HepG2 (cell line): ENCODE data around the gene PNPLA3. TPM values are rescaled to one million over a fixed set of nuclear protein-coding genes. Genes with fewer than 3 reads are reported as not detected.

ENCODE experiments used
- AFF4 ChIP-seq: sonication (generic); formaldehyde crosslinking; IDR thresholded peaks from 2 replicates; pipeline ENCODE4 v1.4.0; 2020; ENCODE audit warnings: missing genetic modification reagents
- AKAP8 ChIP-seq: sonication (generic); formaldehyde crosslinking; IDR thresholded peaks from 2 replicates; pipeline ENCODE4 v1.5.1; 2020; ENCODE audit warnings: mild to moderate bottlenecking, missing genetic modification reagents
- ARNT2 ChIP-seq: sonication (generic); formaldehyde crosslinking; IDR thresholded peaks from 2 replicates; pipeline ENCODE4 v1.8.0; 2022; ENCODE audit warnings: mild to moderate bottlenecking, low read depth, missing genetic modification reagents, moderate library complexity
- CEBPG ChIP-seq: IDR thresholded peaks from 2 replicates; pipeline ENCODE4 v1.6.1; 2016
- GRHL1 ChIP-seq: sonication (generic); formaldehyde crosslinking; conservative IDR thresholded peaks from 2 replicates; pipeline ENCODE4 v1.8.0; 2022; ENCODE audit warnings: missing genetic modification reagents
- HIVEP1 ChIP-seq: sonication (generic); formaldehyde crosslinking; IDR thresholded peaks from 2 replicates; pipeline ENCODE4 v1.4.0; 2020; ENCODE audit warnings: mild to moderate bottlenecking, missing genetic modification reagents
- HNRNPLL ChIP-seq: fragments of 200-400 bp; formaldehyde crosslinking; IDR thresholded peaks from 2 replicates; pipeline ENCODE4 v1.6.1; 2017; ENCODE audit warnings: mild to moderate bottlenecking, low read depth, low read length; ENCODE audit not compliant: poor library complexity, severe bottlenecking
- NFE2L2 ChIP-seq: fragments of 150-350 bp; IDR thresholded peaks from 2 replicates; pipeline ENCODE4 v1.6.1; 2014; ENCODE audit warnings: low read length
- NR2F1 ChIP-seq, 2 experiments: fragments of 450-650 bp in 1 of 2; formaldehyde crosslinking in 1 of 2; IDR thresholded peaks; 2 replicates each; pipeline versions ENCODE4 v1.5.0 to v1.6.1; 2016 to 2020; ENCODE audit warnings: mild to moderate bottlenecking in 1 of 2, missing compliant biosample characterization in 1 of 2, missing genetic modification reagents in 1 of 2, moderate library complexity in 1 of 2
- POLR2G ChIP-seq: fragments of 200-400 bp; formaldehyde crosslinking; IDR thresholded peaks from 2 replicates; pipeline ENCODE4 v1.6.1; 2018; ENCODE audit warnings: mild to moderate bottlenecking, low read depth, low read length, moderate library complexity
- ZNF367 ChIP-seq: sonication (generic); formaldehyde crosslinking; IDR thresholded peaks from 2 replicates; pipeline ENCODE4 v1.4.0; 2020; ENCODE audit warnings: missing genetic modification reagents, borderline replicate concordance
- ZNF431 ChIP-seq: sonication (generic); formaldehyde crosslinking; IDR thresholded peaks from 2 replicates; pipeline ENCODE4 v1.9.0; 2022; ENCODE audit warnings: missing genetic modification reagents, low read depth, mild to moderate bottlenecking, borderline replicate concordance
- ZNF615 ChIP-seq: sonication (generic); formaldehyde crosslinking; IDR thresholded peaks from 2 replicates; pipeline ENCODE4 v1.5.0; 2020; ENCODE audit warnings: mild to moderate bottlenecking, missing genetic modification reagents, borderline replicate concordance
- ZNF749 ChIP-seq: sonication (generic); formaldehyde crosslinking; IDR thresholded peaks from 2 replicates; pipeline ENCODE4 v1.8.0; 2022; ENCODE audit warnings: mild to moderate bottlenecking, missing genetic modification reagents, moderate library complexity, borderline replicate concordance
- polyA plus RNA-seq, 8 experiments: library from polyadenylated mRNA; depleted of rRNA in 3 of 8; stranded (reverse) in 7 of 8; unstranded in 1 of 8; fragments of >200 nt; fragmentation: Illumina TruSeq in 4 of 8; extraction: Trizol in 4 of 8; gene quantifications; 2 replicates each; pipeline versions ENCODE4 v1.2.1 to v1.2.3, GENCODE V29; 2011 to 2016; ENCODE audit warnings: low read depth in 4 of 8, missing spikeins in 1 of 8, mixed read lengths in 1 of 8; ENCODE audit not compliant: insufficient read depth in 1 of 8
- total RNA-seq, 5 experiments: library from RNA; depleted of rRNA; stranded (reverse); fragments of >200 nt; fragmentation: Illumina TruSeq; extraction: Trizol; gene quantifications; 2 replicates each; pipeline ENCODE4 v1.2.3, GENCODE V29; 2016; ENCODE audit warnings: low read depth in 1 of 5
- TF ChIP-seq, protein P1 (sequence below): IDR thresholded peaks from 2 replicates; pipeline ENCODE4 v1.6.1; 2016
- TF ChIP-seq, protein P2 (sequence below): sonication (generic); formaldehyde crosslinking; IDR thresholded peaks from 2 replicates; pipeline ENCODE4 v1.5.1; 2020; ENCODE audit warnings: missing genetic modification reagents, mild to moderate bottlenecking, borderline replicate concordance
- TF ChIP-seq, protein P3 (sequence below): sonication (generic); formaldehyde crosslinking; IDR thresholded peaks from 2 replicates; pipeline ENCODE4 v1.5.0; 2020; ENCODE audit warnings: mild to moderate bottlenecking, missing genetic modification reagents

The PNPLA3 gene
- total and polyA plus RNA-seq, 2 of the 13 experiments (the other 11 are each of a cell fraction or from before 2014, with no cell fraction given) = 16.9 to 19.8 TPM

- no peak for TF ChIP-seq ZNF431 (CRISPR knock-in tag)
- peak; percentile 88 for TF ChIP-seq POLR2G
- TF ChIP-seq ZNF367 (CRISPR knock-in tag) = no peak
- peak; percentile 18 to 51; a peak in 1 of 4 replicates for TF ChIP-seq NR2F1 (CRISPR knock-in tag; IDR thresholded peaks at IDR 0.05)
- TF ChIP-seq, protein P1, sequence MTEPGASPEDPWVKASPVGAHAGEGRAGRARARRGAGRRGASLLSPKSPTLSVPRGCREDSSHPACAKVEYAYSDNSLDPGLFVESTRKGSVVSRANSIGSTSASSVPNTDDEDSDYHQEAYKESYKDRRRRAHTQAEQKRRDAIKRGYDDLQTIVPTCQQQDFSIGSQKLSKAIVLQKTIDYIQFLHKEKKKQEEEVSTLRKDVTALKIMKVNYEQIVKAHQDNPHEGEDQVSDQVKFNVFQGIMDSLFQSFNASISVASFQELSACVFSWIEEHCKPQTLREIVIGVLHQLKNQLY (CRISPR knock-in tag) = peak; percentile 95
- no peak for TF ChIP-seq NFE2L2
- TF ChIP-seq, protein P2, sequence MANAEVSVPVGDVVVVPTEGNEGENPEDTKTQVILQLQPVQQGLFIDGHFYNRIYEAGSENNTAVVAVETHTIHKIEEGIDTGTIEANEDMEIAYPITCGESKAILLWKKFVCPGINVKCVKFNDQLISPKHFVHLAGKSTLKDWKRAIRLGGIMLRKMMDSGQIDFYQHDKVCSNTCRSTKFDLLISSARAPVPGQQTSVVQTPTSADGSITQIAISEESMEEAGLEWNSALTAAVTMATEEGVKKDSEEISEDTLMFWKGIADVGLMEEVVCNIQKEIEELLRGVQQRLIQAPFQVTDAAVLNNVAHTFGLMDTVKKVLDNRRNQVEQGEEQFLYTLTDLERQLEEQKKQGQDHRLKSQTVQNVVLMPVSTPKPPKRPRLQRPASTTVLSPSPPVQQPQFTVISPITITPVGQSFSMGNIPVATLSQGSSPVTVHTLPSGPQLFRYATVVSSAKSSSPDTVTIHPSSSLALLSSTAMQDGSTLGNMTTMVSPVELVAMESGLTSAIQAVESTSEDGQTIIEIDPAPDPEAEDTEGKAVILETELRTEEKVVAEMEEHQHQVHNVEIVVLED (CRISPR knock-in tag) = 0 out of 2 replicates have a peak, but pooled peaks have one; percentile 15
- TF ChIP-seq, protein P3, sequence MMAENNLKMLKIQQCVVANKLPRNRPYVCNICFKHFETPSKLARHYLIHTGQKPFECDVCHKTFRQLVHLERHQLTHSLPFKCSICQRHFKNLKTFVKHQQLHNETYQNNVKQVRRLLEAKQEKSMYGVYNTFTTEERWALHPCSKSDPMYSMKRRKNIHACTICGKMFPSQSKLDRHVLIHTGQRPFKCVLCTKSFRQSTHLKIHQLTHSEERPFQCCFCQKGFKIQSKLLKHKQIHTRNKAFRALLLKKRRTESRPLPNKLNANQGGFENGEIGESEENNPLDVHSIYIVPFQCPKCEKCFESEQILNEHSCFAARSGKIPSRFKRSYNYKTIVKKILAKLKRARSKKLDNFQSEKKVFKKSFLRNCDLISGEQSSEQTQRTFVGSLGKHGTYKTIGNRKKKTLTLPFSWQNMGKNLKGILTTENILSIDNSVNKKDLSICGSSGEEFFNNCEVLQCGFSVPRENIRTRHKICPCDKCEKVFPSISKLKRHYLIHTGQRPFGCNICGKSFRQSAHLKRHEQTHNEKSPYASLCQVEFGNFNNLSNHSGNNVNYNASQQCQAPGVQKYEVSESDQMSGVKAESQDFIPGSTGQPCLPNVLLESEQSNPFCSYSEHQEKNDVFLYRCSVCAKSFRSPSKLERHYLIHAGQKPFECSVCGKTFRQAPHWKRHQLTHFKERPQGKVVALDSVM (CRISPR knock-in tag) = peak; percentile 75
- TF ChIP-seq GRHL1 = no peak
- peak; percentile 29; the same call in 1 of the 2 replicates for TF ChIP-seq ARNT2 (CRISPR knock-in tag)
- TF ChIP-seq AKAP8 = peak; percentile 93
- TF ChIP-seq HIVEP1 (CRISPR knock-in tag) = peak; percentile 85; the same call in 1 of the 2 replicates
- TF ChIP-seq CEBPG (CRISPR knock-in tag) = peak; percentile 81
- peak; percentile 64; the same call in 1 of the 2 replicates for TF ChIP-seq ZNF615
- TF ChIP-seq ZNF749 (CRISPR knock-in tag) = no peak
- no peak; the same call in 1 of the 2 replicates for TF ChIP-seq AFF4 (CRISPR knock-in tag)
- no peak for TF ChIP-seq HNRNPLL
These were observed 2.1 kb downstream of the PNPLA3 start (continued) for GRCh38 chr22:43925433-43926348.
